ENCODE results near the gene LXN.

Gene LXN

GRCh38 chr3:158666416-158666815 is 6.0 kb downstream of the LXN start:
- no peak for DNase-seq

DNA sequence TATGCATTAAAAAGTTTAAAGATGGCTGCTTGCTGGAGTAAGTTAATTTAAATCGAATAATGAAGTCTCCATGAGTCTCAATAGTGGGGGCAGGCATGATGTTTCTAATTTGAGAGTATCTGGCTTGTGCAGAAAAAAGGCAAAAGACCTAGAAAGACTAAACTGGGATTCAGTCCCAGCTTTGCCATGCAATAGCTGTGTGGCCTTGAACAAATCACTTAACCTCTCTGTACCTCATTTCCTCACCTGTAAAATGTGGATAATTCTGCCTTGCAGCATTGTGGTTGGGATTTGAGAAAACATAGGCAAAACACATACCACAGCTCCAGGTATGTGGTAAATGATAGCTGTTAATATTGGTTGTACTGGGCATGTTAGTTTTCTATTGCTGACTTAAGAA is 8.6 kb downstream of the LXN start:
- DNase-seq = no peak

GRCh38 chr3:158663246-158663645 is 9.2 kb downstream of the LXN start:
- no peak for DNase-seq

DNA sequence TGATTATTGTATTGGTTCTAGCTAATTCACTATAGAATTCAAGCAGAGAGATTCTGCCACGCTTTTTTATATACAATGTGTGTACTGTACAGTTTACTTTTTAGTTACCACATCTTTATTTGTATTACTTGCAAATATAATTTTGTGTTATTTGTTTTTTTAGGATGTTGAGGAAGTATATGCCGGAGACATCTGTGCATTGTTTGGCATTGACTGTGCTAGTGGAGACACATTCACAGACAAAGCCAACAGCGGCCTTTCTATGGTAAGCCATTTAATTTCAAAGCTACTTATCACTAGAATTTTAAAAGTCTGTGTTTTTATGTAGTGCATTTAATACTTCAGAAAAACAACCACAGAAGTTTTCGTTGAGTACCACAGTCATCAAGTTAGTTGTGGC is 11.7 kb downstream of the LXN start:
- DNase-seq = no peak

GRCh38 chr3:158659454-158660237 is 12.8 kb downstream of the LXN start:
- DNase-seq = peak; percentile 11

GRCh38 chr3:158658889-158659288 is 13.6 kb downstream of the LXN start:
- DNase-seq = no peak

DNA sequence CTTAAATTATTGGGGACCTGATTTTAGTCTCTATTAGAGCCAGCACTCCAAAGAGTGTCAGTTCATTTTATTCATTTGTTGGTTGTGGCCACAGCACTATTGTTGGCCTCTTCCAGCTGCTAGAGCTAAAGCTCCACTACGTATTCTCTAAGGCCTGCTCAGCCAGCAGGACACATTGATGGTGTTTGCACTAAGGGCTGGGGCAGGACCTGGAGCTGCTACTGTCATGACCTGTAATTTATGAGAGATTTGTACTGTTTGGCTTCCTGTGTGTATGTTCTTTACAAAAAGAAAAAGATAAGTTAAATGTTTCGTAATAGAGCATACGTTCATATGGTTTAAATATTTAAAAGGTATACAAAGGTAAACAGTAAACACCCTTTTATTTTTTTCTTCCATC is 20.0 kb downstream of the LXN start:
- DNase-seq = no peak

GRCh38 chr3:158651192-158651591 is 21.3 kb downstream of the LXN start:
- no peak for DNase-seq

GRCh38 chr3:158649791-158650190 is 22.7 kb downstream of the LXN start:
- no peak for DNase-seq

DNA sequence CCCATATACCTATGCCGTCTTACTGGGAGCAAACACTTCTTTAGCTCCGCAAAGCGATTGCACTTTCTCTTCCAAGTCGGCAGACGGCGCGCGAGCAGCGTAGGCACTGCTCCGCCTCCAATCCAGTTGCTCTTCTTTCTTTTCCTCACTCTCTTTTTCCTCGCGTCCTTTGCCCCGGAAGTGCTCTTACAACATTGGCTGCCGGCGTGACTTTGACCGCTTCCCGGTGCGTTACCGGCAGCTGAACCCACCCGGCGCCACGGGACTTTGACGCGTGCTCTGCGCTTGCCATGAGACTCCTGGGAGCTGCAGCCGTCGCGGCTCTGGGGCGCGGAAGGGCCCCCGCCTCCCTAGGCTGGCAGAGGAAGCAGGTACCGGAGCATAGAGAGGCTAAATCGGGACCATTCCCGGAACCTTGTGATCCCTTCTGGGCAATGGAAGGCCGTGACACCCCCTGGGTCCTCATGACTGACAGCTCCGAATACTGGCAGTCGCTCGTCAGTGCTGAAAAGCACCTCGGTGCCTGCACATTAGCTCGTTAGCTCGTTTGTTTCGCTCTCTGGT is 28.0 kb downstream of the LXN start, which contains the start of gene GFM1:
Gene GFM1, plus strand, starts transcription at position 183 of the 564 bp plus-strand sequence. Its CDS starts 108 bp downstream, at position 291.
- peak; percentile 91 for DNase-seq

- DNase-seq = no peak
Measured at GRCh38 chr3:158642474-158643210, 29.8 kb downstream of the LXN start.

GRCh38 chr3:158642005-158642404 is 30.4 kb downstream of the LXN start:
- DNase-seq = no peak

GRCh38 chr3:158640646-158641045 is 31.8 kb downstream of the LXN start:
- no peak for DNase-seq

- DNase-seq = no peak
Measured at GRCh38 chr3:158631981-158632380, 40.5 kb downstream of the LXN start.

DNA sequence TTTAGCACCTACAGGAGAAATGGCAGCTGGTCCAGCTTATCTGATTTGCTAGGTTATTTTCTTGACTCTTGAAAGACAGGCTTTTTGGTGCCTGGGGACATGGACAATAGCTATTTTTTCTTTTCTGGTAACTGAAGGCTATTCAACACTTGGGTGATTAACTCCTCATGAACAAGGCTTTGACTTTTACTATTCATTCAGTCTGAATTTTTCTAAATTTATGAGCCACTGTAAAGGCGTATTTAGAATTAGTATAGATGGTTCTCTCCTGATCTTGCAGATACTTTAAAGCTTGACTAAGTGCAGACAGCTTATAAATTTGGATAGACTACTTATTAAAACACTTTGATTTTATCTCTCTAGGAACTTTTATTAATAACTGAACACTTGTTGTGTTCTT is 46.6 kb downstream of the LXN start:
- no peak for DNase-seq

GRCh38 chr3:158617982-158618875 is 54.2 kb downstream of the LXN start:
- DNase-seq = no peak

Data from NCI-H345 (cell line).